ENCODE data around the gene ZBTB45.
"Not testable (repeated sequence)": the region's sequence is repeated elsewhere in the genome, so short reads cannot be mapped to it uniquely, and the experiment has no call there.

Gene ZBTB45

GRCh38 chr19:58554494-58555368 is 35.1 kb upstream of the ZBTB45 start, which contains the start of gene CHMP2A:
CHMP2A (minus strand) TSS chr19:58555105; CDS start chr19:58554212, 893 bp downstream.
- DNase-seq (ENCODE audit: low spot score): peak; percentile 95

DNA sequence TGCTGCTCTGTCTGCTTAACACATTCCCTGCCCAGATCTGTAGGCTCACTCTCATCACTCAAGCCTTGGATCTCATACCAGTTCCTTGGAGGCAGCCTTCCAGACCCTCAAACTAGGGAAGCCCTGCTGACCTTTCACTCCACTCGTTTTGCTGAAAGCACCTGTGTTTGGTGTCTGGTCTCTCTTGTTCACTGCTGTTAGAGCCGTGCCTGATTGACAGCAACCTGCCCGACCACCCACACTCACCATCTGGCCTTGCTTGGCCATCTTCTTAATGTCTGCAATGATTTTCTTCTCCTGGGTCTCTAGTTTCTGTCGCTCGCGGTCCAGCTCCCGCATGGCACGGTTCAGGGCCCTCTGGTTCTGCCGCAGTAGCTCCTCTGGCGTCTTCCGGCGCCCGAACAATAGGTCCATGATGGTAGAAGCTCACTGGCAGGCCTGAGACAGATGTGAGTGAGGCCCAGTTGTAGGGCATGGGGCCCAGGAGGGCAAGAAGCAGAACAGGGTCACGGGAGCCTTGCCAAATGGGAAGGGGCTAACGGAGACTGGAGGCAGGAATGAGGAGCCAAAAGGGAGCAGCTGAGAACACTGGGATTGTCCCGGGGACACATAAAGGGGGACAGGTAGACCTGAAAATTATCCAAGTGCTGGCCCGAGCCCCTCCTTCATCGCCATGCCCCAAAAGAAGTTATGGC is 34.3 kb upstream of the ZBTB45 start:
- DNase-seq (ENCODE audit: low spot score): no peak

- no peak for DNase-seq (ENCODE audit: low spot score)
These were observed 33.0 kb upstream of the ZBTB45 start for GRCh38 chr19:58552655-58553054.

DNA sequence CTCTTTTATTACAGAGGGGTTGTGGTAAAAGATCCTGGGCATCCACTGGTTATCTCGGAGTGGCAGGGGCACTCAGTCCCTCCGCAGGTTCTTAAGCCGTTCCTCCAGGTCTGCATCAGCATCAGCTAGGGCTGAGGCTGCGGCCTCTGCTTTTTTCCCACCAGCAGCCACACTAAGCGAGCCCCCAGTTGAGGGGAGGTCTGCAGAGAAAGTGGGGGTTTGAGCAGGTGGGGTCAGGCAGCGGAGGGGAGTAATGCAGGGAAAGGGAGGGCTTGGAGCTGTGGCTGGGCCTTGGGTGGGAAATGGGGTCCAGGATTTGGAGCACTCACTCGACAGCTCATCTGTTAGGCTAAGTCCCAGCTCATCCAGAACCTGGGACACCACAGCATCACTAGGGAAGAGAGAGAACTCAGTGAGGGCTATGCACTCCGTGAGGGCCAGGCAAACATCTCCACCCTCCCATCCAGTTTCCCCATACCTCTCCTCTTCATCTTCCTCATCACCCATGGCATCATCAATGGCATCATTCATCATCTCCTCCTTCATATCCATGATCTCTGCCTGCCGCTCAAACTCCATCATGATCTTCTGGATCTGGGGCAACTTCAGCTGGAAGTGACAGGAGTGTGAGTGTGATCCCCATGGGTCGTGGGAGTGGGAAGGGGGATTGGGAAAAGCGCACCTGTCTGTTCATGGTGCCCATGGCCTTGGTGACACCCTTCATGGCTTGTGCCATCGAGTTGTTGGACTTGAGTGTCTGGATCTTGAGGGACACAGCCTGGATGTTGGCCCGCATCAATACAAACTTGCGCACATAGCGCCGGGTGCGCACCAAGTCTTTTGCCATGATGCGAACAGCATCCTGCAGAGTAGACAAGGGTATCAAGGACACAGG is 32.2 kb upstream of the ZBTB45 start:
- DNase-seq (ENCODE audit: low spot score): no peak

DNA sequence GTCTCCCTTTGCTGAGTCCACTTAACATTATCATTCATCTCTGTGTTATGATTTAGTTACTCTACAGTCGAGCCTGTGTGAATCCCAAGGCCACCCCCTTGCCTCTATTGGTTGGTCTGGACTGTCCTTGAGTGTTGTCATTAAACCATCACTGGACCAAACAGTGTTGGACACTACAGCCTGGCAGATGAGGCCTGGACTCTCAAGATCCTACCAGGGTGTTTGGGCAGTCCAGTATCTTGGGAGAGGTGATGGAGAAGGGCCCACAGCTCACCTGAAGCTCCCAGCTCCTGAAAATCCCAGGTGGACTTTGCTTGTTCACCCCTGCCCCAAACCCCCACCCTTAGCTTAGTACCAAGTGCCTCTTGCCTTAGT is 31.5 kb upstream of the ZBTB45 start:
- DNase-seq (ENCODE audit: low spot score): no peak

DNA sequence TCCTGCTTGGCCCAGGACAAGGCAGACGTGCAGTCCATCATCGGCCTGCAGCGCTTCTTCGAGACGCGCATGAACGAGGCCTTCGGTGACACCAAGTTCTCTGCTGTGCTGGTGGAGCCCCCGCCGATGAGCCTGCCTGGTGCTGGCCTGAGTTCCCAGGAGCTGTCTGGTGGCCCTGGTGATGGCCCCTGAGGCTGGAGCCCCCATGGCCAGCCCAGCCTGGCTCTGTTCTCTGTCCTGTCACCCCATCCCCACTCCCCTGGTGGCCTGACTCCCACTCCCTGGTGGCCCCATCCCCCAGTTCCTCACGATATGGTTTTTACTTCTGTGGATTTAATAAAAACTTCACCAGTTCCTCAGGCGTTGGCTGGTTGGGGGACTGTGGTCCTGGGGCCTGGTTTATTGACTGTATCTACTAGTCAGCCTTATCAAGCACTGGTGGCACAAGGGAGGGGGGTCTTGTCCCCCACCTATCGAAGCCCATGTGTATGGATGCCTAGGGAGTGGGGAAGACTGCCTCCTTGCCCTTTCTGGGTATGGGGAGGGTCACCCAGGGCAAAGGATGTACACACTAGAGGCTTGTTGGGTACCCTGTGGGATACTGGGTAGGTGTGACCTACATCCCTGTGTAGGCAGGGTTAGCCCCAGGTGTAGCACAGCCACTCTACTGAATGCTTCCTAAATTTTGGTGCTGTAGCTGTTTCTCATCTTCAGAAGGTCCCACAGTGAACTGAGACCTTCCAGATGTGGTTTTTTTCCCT is 30.9 kb upstream of the ZBTB45 start:
- no peak for DNase-seq (ENCODE audit: low spot score)

- DNase-seq (ENCODE audit: low spot score): no peak
These were observed 30.2 kb upstream of the ZBTB45 start for GRCh38 chr19:58549664-58550361.

DNA sequence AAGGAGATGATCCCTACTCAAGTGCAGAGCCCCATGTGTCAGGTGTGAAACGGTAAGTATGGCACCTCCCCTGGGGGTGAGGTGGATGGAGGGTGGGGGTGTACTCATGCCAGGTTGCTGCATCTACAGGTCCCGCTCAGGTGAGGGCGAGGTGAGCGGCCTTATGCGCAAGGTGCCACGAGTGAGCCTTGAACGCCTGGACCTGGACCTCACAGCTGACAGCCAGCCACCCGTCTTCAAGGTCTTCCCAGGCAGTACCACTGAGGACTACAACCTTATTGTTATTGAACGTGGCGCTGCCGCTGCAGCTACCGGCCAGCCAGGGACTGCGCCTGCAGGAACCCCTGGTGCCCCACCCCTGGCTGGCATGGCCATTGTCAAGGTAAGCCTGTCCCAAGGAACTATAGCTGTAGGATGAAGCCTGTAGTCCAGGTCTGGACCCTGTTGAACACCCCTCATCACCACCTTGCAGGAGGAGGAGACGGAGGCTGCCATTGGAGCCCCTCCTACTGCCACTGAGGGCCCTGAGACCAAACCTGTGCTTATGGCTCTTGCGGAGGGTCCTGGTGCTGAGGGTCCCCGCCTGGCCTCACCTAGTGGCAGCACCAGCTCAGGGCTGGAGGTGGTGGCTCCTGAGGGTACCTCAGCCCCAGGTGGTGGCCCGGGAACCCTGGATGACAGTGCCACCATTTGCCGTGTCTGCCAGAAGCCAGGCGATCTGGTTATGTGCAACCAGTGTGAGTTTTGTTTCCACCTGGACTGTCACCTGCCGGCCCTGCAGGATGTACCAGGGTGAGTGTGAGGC is 29.5 kb upstream of the ZBTB45 start:
- no peak for DNase-seq (ENCODE audit: low spot score)

- no peak for DNase-seq (ENCODE audit: low spot score)
These were observed 28.0 kb upstream of the ZBTB45 start for GRCh38 chr19:58547323-58548312.

- DNase-seq (ENCODE audit: low spot score): no peak
These were observed 26.5 kb upstream of the ZBTB45 start for GRCh38 chr19:58546019-58546530.

DNA sequence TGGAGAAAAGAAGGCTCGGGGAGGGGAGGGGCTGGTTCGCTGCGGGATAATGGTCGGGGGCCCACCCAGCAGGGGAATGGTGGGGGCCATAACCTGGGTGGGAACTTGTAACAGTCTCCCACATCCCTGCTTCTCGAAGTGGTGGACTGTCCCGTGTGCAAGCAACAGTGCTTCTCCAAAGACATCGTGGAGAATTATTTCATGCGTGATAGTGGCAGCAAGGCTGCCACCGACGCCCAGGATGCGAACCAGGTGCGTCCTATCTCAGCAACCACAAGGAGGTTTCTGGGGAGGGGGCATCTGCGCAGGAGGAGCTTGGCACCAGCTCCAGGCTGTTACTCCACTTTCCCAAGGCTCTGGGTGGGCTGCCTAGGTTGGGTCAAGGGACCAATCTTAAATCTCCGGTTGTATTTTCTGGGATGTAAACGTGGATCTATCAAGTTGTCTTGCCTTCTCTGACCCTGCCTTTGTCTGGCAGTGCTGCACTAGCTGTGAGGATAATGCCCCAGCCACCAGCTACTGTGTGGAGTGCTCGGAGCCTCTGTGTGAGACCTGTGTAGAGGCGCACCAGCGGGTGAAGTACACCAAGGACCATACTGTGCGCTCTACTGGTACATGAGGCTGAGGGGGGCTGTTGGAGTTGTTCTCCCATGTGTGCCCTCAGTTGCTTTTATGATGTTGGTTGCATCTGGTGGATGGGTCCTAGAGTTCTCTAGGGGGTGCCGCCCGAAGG is 25.8 kb upstream of the ZBTB45 start:
- DNase-seq (ENCODE audit: low spot score): no peak

GRCh38 chr19:58544591-58545285 is 25.1 kb upstream of the ZBTB45 start:
- DNase-seq (ENCODE audit: low spot score): no peak

GRCh38 chr19:58543826-58544590 is 24.4 kb upstream of the ZBTB45 start, which contains the start of gene TRIM28:
TRIM28 (plus strand) TSS chr19:58544064; CDS start chr19:58544758, 694 bp downstream.
- peak; percentile 98 for DNase-seq (ENCODE audit: low spot score)

DNA sequence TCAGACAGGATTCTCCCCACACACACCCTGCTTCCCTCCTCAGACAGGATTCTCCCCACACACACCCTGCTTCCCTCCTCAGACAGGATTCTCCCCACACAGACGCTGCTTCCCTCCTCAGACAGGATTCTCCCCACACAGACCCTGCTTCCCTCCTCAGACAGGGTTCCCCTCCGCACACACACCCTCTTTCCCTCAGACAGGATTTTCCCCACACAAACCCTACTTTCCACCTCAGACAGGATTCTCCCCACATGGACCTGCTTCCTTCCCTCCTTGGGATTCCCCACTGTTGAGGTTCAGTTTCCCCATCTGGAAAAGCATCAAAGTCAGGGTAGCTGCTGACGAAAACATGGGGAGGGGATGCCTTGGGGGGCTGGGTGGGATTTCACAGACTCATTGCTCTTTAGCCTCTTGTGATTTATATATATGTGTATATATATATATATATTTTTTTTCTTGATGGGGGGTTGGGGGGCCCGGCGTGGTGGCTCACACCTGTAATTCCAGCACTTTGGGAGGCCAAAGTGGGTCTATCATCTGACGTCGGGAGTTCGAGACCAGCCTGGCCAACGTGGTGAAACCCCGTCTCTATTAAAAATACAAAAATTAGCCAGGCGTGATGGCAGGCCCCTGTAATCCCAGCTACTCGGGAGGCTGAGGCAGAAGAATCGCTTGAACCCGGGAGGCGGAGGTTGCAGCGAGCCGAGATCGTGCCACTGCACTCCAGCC is 23.2 kb upstream of the ZBTB45 start:
- DNase-seq (ENCODE audit: low spot score): not testable (repeated sequence)

DNA sequence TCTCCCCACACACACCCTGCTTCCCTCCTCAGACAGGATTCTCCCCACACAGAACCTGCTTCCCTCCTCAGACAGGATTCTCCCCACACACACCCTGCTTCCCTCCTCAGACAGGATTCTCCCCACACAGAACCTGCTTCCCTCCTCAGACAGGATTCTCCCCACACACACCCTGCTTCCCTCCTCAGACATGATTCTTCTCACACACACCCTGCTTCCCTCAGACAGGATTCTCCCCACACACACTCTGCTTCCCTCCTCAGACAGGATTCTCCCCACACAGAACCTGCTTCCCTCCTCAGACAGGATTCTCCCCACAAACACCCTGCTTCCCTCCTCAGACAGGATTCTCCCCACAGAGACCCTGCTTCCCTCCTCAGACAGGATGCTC is 19.6 kb upstream of the ZBTB45 start:
- DNase-seq (ENCODE audit: low spot score): not testable (repeated sequence)
